Transverse colon (tissue), 4 donors: ENCODE results near the gene STEAP3. TPM values are rescaled to one million over a fixed set of nuclear protein-coding genes. Genes with fewer than 3 reads are reported as not detected.

ENCODE experiments used
- DNase-seq: peaks from one replicate; pipeline ENCODE4 v3.0.0-alpha.2; 2019
- H3K27ac ChIP-seq, 4 donors: fragments of 200-600 bp; sonication (generic); 2 replicates each; pipeline ENCODE4 v1.5.1; 2016 to 2018; ENCODE audit warnings: inconsistent platforms in 4 of 4
- H3K27me3 ChIP-seq: fragments of 200-600 bp; sonication (generic); 2 replicates; pipeline ENCODE4 v1.5.1; 2017; ENCODE audit warnings: inconsistent platforms
- H3K36me3 ChIP-seq, 4 donors: fragments of 200-600 bp; sonication (generic); 2 replicates each; pipeline ENCODE4 v1.5.1; 2017 to 2019; ENCODE audit warnings: inconsistent platforms in 4 of 4
- H3K4me1 ChIP-seq, 4 donors: fragments of 200-600 bp; sonication (generic); 2 replicates each; pipeline ENCODE4 v1.5.1; 2017 to 2020; ENCODE audit warnings: inconsistent platforms in 4 of 4
- H3K4me3 ChIP-seq, 4 donors: fragments of 200-600 bp; sonication (generic); 1 replicate in 1 of 4; 2 replicates in 3 of 4; pipeline versions ENCODE4 v1.5.1 to v1.6.1; 2017 to 2019; ENCODE audit warnings: inconsistent platforms in 4 of 4
- H3K9me3 ChIP-seq, 2 donors: fragments of 200-600 bp; sonication (generic); 2 replicates each; pipeline ENCODE4 v1.5.1; 2017 to 2019; ENCODE audit warnings: inconsistent platforms in 2 of 2
- EP300 ChIP-seq: sonication (generic); formaldehyde crosslinking; IDR thresholded peaks from one replicate; pipeline ENCODE4 v1.6.1; 2017; ENCODE audit warnings: antibody characterized with exemption, low read depth
- POLR2A ChIP-seq: fragments of 450-650 bp; IDR thresholded peaks from one replicate; pipeline ENCODE4 v1.6.1; 2016; ENCODE audit warnings: antibody characterized with exemption, mild to moderate bottlenecking, moderate library complexity
- POLR2AphosphoS5 ChIP-seq, 3 donors: sonication (generic); formaldehyde crosslinking; IDR thresholded peaks; one replicate each; pipeline ENCODE4 v1.6.1; 2016; ENCODE audit warnings: antibody characterized with exemption in 3 of 3
- WGBS, 2 donors: methylation state at CpG; one replicate each; pipeline ENCODE4 v1.1.5; 2018; ENCODE audit warnings: low coverage in 1 of 2; 5-methylcytosine and 5-hydroxymethylcytosine counted together
- in situ Hi-C, 4 donors: fragments of 200-750 bp; cut with MboI; loops; one replicate each; pipeline versions ENCODE4 v1.15.0 to v1.15.1; 2017; ENCODE audit warnings: low sequenced_read_pairs in 3 of 4, low pct_ligation_motif_present in 1 of 4, low pct_unique_long_range_greater_than_20kb in 1 of 4
- intact Hi-C: fragments of 100-400 bp; cut with DNase I; formaldehyde crosslinking; loops from one replicate; pipeline ENCODE4 v1.15.1; 2023; ENCODE audit warnings: low total_unique reads
- total RNA-seq, 4 donors: library from RNA; depleted of rRNA; stranded (reverse); fragments of >200 nt; gene quantifications; one replicate each; pipeline ENCODE4 v1.1.0, GENCODE V29; 2016
- TF ChIP-seq, protein P1 (sequence below), 5 experiments: fragments of 200-600 bp in 3 of 5; fragments of 450-650 bp in 2 of 5; sonication (generic) in 3 of 5; IDR thresholded peaks; 1 replicate in 2 of 5; 2 replicates in 3 of 5; pipeline ENCODE4 v1.5.1; 2016 to 2017; ENCODE audit warnings: antibody characterized with exemption in 5 of 5, inconsistent platforms in 3 of 5, mild to moderate bottlenecking in 2 of 5, moderate library complexity in 1 of 5

Gene STEAP3
- total RNA-seq, 4 donors from 2014 or later = 23.3 to 54.3 (median 37.6) TPM

DNA sequence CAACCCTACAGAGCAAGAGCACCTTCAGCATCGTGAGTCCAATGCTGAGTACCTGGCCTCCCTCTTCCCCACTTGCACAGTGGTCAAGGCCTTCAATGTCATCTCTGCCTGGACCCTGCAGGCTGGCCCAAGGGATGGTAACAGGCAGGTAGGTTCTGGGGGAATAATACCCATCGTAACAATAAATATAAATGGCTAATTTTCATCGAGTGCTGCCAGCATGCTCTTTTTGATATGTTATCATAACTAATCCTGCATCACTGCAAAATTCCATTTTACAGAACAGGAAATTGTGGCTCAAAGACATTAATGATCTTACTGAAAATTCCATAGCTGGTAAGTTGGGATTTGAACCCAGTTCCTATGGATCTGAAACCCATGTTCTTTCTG, 22.2 kb downstream of the STEAP3 start:
- no peak for DNase-seq
- no peaks in the 10 kb centered on the region for H3K27me3 ChIP-seq
- no peaks in the 10 kb centered on the region for H3K9me3 ChIP-seq
- H3K4me3 ChIP-seq = no peak overlapping the region
- no peak overlapping the region for H3K27ac ChIP-seq
- WGBS, 2 donors = 95 to 100% methylated on average over 1 to 3 of the region's 3 CpGs
- TF ChIP-seq, protein P1, sequence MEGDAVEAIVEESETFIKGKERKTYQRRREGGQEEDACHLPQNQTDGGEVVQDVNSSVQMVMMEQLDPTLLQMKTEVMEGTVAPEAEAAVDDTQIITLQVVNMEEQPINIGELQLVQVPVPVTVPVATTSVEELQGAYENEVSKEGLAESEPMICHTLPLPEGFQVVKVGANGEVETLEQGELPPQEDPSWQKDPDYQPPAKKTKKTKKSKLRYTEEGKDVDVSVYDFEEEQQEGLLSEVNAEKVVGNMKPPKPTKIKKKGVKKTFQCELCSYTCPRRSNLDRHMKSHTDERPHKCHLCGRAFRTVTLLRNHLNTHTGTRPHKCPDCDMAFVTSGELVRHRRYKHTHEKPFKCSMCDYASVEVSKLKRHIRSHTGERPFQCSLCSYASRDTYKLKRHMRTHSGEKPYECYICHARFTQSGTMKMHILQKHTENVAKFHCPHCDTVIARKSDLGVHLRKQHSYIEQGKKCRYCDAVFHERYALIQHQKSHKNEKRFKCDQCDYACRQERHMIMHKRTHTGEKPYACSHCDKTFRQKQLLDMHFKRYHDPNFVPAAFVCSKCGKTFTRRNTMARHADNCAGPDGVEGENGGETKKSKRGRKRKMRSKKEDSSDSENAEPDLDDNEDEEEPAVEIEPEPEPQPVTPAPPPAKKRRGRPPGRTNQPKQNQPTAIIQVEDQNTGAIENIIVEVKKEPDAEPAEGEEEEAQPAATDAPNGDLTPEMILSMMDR (IDR thresholded peaks at IDR 0.05) = no peak
- TF ChIP-seq POLR2AphosphoS5 (IDR thresholded peaks at IDR 0.05) = no peak
- no peak for TF ChIP-seq EP300
- no peak for TF ChIP-seq POLR2A
- in situ Hi-C loops = no loop called here
- intact Hi-C loops = no loop called here
- H3K36me3 ChIP-seq = no peaks in the 10 kb centered on the region
- H3K4me1 ChIP-seq = peaks cover under 1 to 6% (median 5%) of the 10 kb centered on the region in 4 donors

DNA sequence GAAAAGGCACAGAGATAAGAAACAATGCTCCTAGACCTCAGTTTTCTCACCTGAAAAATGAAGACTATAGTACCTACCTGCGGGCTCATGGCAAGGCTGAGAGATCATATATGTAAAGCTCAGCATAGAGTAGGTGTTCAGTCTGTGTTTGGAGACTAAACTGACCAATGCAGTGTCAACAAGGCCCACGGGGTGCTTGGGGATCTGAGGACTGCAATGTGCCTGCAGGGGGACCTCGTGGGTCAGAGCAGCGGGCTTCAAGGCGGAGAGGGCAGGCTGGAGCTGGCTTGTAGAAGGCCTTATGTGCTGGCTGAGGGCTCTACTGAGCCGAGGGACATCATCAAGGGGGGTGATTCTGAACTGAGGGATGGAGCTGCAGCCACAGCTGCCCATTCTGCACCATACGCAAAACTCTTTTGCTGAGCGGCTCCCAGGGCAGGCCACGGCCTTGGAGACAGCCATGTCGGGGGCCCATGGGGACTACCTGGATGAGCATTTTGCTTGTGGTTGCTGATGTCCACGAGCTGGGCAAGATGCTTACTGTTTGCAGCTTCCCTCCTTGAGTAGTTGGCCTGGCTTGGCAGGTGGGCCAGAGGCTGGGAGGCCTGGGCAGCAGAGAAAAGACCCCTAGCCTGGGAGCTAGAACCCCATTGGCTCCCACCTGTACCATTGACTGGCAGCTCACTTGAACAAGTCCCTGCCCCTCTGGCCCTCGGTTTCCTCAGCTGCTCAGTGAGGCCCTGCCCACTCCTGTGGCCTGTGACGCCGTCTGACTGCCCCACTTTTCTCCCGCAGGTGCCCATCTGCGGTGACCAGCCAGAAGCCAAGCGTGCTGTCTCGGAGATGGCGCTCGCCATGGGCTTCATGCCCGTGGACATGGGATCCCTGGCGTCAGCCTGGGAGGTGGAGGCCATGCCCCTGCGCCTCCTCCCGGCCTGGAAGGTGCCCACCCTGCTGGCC, 23.5 kb downstream of the STEAP3 start:
- H3K36me3 ChIP-seq = no peaks in the 10 kb centered on the region
- in situ Hi-C loops = no loop called here
- no peak overlapping the region for H3K27ac ChIP-seq
- DNase-seq = no peak
- no peaks in the 10 kb centered on the region for H3K27me3 ChIP-seq
- intact Hi-C loops = no loop called here
- H3K4me3 ChIP-seq = no peak overlapping the region
- WGBS, 2 donors = 89 to 100% methylated on average over 2 to 16 of the region's 24 CpGs
- H3K9me3 ChIP-seq = no peaks in the 10 kb centered on the region
- no peaks in the 10 kb centered on the region for H3K4me1 ChIP-seq
- TF ChIP-seq, protein P1 (IDR thresholded peaks at IDR 0.05) = no peak

DNA sequence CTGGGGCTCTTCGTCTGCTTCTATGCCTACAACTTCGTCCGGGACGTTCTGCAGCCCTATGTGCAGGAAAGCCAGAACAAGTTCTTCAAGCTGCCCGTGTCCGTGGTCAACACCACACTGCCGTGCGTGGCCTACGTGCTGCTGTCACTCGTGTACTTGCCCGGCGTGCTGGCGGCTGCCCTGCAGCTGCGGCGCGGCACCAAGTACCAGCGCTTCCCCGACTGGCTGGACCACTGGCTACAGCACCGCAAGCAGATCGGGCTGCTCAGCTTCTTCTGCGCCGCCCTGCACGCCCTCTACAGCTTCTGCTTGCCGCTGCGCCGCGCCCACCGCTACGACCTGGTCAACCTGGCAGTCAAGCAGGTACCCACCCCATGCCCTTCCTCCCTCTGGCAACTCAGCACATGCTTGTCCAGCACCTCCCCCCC, 24.2 kb downstream of the STEAP3 start:
- H3K27ac ChIP-seq = no peak overlapping the region
- no peak overlapping the region for H3K4me3 ChIP-seq
- no peaks in the 10 kb centered on the region for H3K36me3 ChIP-seq
- no peak for DNase-seq
- no peaks in the 10 kb centered on the region for H3K9me3 ChIP-seq
- in situ Hi-C loops (no loop called here), intact Hi-C loops (no loop called here)
- H3K27me3 ChIP-seq = no peaks in the 10 kb centered on the region
- TF ChIP-seq POLR2AphosphoS5 (IDR thresholded peaks at IDR 0.05) = no peak
- TF ChIP-seq POLR2A = no peak
- H3K4me1 ChIP-seq = no peaks in the 10 kb centered on the region
- 94% methylated on average over 25 of the region's 29 CpGs; no CpG with 5 or more reads in 1 of the 2 donors for WGBS, 2 donors

DNA sequence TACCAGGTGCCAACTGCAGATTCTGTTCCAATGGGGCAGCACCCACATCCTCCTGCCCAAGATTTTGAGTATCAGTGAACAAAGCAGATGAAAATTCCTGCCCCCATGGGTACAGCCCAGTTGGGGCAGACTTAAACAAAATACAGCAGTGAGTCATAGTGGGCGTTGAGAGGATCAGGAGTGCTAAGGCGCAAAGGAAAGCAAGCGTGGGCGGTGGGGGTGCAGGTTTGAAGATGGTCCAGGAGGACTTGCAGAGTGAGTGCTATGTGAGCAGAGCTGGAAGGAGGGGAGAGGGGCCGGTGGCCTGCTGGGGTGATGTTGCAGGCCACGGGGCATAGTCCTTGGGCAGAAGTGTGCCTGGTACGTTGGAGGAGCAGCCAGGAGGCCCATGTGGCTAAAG, 24.7 kb downstream of the STEAP3 start:
- Histone ChIP-seq H3K4me3 (no peak overlapping the region), H3K27ac (no peak overlapping the region), H3K9me3 (no peaks in the 10 kb centered on the region), H3K4me1 (no peaks in the 10 kb centered on the region), H3K36me3 (no peaks in the 10 kb centered on the region), H3K27me3 (no peaks in the 10 kb centered on the region)
- WGBS, 2 donors = 89% methylated on average over 7 of the region's 7 CpGs; no CpG with 5 or more reads in 1 of the 2 donors
- no peak for DNase-seq
- TF ChIP-seq, protein P1 (IDR thresholded peaks at IDR 0.05) = no peak
- TF ChIP-seq POLR2AphosphoS5 (IDR thresholded peaks at IDR 0.05) (no peak), EP300 (no peak), POLR2A (no peak)
- in situ Hi-C loops = no loop called here
- intact Hi-C loops = no loop called here
